ENCODE measurements around the gene GFY. TPM values are rescaled to one million over a fixed set of nuclear protein-coding genes. Genes with fewer than 3 reads are reported as not detected.
A peak's percentile ranks its signal among the peaks of the same experiment; 100 is the strongest.

Gene GFY
- total and polyA plus RNA-seq, 2 donors (not counting 1 experiment from before 2014, with no cell fraction given), result not detected

DNA sequence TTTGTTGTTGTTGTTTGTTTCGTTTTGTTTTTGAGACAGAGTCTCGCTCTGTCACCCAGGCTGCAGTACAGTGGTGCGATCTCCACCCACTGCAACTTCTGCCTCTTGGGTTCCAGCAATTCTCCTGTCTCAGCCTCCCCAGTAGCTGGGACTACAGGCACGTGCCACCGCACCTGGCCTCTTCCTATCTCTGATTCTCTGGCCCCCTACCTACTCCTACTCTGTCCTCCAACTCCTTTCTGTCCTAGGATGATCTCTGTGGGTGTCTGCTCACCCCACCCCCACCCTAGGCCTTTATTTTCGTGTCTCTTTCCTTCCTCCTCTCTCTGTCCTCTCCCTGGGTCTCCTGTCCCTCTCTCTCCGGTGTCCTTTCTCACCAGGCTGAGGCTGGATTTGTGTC lies 25.2 kb downstream of the GFY start:
- Histone ChIP-seq H3K9ac (ENCODE audit: low read length) (peak overlapping the region; percentile 98), H4K20me1 (ENCODE audit: control insufficient read depth, insufficient read depth, low read length, poor library complexity, severe bottlenecking) (peaks cover 21% of the 10 kb centered on the region), H3K27me3 (replicated peaks in 1 of 4; ENCODE audit: control extremely low read depth in 1 of 4, control insufficient read depth in 3 of 4, insufficient read depth in 4 of 4, low read length in 3 of 4) (no peaks in the 10 kb centered on the region), H3K4me2 (replicated peaks; ENCODE audit: low read depth, low read length, poor library complexity, severe bottlenecking) (peak overlapping the region; percentile 97), H3K4me1 (ENCODE audit: control insufficient read depth in 2 of 2, insufficient read depth in 2 of 2, low read length in 2 of 2) (peaks cover 23 to 36% of the 10 kb centered on the region in 2 donors), H3K27ac (ENCODE audit: low read length in 2 of 2) (peak overlapping the region in 1 of 2 donors; percentile 35), H3K79me2 (ENCODE audit: control insufficient read depth, insufficient read depth, low read length) (peaks cover 46% of the 10 kb centered on the region), H3K4me3 (ENCODE audit: control extremely low read depth in 1 of 5, extremely low read depth in 1 of 5, insufficient read depth in 1 of 5, low read depth in 2 of 5, low read length in 4 of 5) (peak overlapping the region in 2 of 5 experiments; percentile 99 to 100), H3K9me3 (ENCODE audit: control extremely low read depth in 1 of 3, control insufficient read depth in 2 of 3, insufficient read depth in 1 of 3, low read length in 2 of 3) (peaks cover 0 to 3% (median 0%) of the 10 kb centered on the region in 3 donors), H3K36me3 (replicated peaks in 1 of 2; ENCODE audit: control extremely low read depth in 1 of 2, control insufficient read depth in 1 of 2, extremely low read depth in 1 of 2, insufficient read depth in 2 of 2, low read length in 1 of 2) (peaks cover 0 to 42% of the 10 kb centered on the region in 2 experiments), H2AFZ (ENCODE audit: insufficient read depth, low read depth, low read length, poor library complexity, severe bottlenecking) (no peak overlapping the region)
- Mint-ChIP-seq H3K27me3 (no peaks in the 10 kb centered on the region), H3K9me3 (ENCODE audit: insufficient read depth) (no peaks in the 10 kb centered on the region), H3K27ac (peak overlapping the region; percentile 70), H3K4me1 (peaks cover 43% of the 10 kb centered on the region), H3K4me3 (peak overlapping the region; percentile 99)
- WGBS (ENCODE audit: insufficient coverage), result 98% methylated on average over 6 of the region's 7 CpGs
- DNase-seq (no peak), ATAC-seq (ENCODE audit: low read depth) (no peak)
- intact Hi-C loops (cut with micrococcal nuclease), result no loop called here
- ChIA-PET POLR2A (interaction anchor here (1.4 kb wide), 1 partner anchor 19 kb away, joined by 22 read pairs; no protein-coding TSS in a partner anchor), CTCF (interaction anchor here (0.6 to 5.0 kb wide), 5 partner anchors 19 to 195 kb away, joined by 3 to 44 read pairs (median 3); no protein-coding TSS in a partner anchor)
- TF ChIP-seq, protein P1, sequence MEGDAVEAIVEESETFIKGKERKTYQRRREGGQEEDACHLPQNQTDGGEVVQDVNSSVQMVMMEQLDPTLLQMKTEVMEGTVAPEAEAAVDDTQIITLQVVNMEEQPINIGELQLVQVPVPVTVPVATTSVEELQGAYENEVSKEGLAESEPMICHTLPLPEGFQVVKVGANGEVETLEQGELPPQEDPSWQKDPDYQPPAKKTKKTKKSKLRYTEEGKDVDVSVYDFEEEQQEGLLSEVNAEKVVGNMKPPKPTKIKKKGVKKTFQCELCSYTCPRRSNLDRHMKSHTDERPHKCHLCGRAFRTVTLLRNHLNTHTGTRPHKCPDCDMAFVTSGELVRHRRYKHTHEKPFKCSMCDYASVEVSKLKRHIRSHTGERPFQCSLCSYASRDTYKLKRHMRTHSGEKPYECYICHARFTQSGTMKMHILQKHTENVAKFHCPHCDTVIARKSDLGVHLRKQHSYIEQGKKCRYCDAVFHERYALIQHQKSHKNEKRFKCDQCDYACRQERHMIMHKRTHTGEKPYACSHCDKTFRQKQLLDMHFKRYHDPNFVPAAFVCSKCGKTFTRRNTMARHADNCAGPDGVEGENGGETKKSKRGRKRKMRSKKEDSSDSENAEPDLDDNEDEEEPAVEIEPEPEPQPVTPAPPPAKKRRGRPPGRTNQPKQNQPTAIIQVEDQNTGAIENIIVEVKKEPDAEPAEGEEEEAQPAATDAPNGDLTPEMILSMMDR (IDR thresholded peaks at IDR 0.05), result no peak
- TF ChIP-seq EZH2 (IDR thresholded peaks at IDR 0.05; ENCODE audit: borderline replicate concordance, insufficient read depth, low read depth, low read length, poor library complexity, severe bottlenecking), result no peak

All from B cell (primary cell).